Kidney epithelial cell (primary cell): ENCODE results near the gene IQGAP3. TPM values are rescaled to one million over a fixed set of nuclear protein-coding genes. Genes with fewer than 3 reads are reported as not detected.

Source experiments
- DNase-seq: peaks from one replicate; pipeline ENCODE4 v3.0.0-alpha.2; 2010; ENCODE audit warnings: low read depth
- H3K27me3 ChIP-seq: 2 replicates; pipeline ENCODE4 v1.6.0; 2011; ENCODE audit warnings: low read length; ENCODE audit not compliant: control insufficient read depth, insufficient read depth
- H3K36me3 ChIP-seq: 2 replicates; pipeline ENCODE4 v1.5.1; 2011; ENCODE audit warnings: low read length; ENCODE audit not compliant: control insufficient read depth, insufficient read depth
- H3K4me3 ChIP-seq: 2 replicates; pipeline ENCODE4 v1.5.1; 2011; ENCODE audit warnings: low read depth, mild to moderate bottlenecking, control low read depth, low read length
- total RNA-seq: library from RNA; depleted of rRNA; stranded (reverse); fragments of >200 nt; gene quantifications from 2 replicates; pipeline ENCODE4 v1.2.3, GENCODE V29; 2015
- TF ChIP-seq, protein P1 (sequence below): IDR thresholded peaks from 2 replicates; pipeline ENCODE4 v1.5.1; 2011; ENCODE audit warnings: mild to moderate bottlenecking, moderate library complexity, low read length, control low read depth, inconsistent platforms; ENCODE audit not compliant: insufficient read depth, poor library complexity, severe bottlenecking

IQGAP3 gene
- total RNA-seq, 1 donor from 2014 or later, result 8.0 TPM

DNA sequence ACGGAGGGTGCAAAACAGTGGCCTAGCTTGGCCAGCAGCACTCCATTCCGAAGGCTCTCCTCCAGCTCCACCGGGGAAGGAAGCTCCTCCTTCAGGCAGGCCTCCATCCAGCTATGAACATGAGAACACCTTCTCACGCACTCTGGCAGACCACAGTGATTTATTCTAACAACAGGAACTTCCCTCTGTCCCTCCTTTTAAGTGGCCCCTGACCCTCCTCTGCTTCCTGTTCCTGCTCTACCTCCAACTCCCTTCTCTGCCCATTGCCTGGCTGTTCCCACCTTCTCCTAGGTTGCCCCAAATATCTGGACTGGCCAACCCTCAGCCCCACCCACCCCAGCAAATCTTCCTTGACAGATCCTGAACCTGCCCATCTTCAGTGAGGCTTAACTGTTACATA lies 5.9 kb downstream of the IQGAP3 start:
- peaks cover 2% of the 10 kb centered on the region for H3K36me3 ChIP-seq

DNA sequence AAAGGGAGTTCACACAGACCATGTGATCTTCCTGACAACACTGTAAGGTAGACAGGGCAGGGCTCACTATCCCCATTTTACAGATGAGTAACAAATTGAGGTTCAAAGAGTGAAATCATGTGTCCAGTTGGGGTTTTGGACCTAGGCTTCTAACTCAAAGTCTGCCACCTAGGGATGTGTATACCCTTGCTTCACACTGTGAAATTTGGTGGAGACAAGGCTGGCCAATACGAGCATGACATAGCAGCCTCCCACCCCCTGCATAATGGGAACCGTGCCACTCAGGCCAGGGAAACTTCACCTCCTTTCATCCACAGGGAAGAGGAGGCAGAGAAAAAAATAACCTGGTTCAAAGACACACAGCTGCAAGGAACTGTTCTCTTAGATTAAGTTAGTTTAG lies 6.8 kb downstream of the IQGAP3 start:
- TF ChIP-seq, protein P1, sequence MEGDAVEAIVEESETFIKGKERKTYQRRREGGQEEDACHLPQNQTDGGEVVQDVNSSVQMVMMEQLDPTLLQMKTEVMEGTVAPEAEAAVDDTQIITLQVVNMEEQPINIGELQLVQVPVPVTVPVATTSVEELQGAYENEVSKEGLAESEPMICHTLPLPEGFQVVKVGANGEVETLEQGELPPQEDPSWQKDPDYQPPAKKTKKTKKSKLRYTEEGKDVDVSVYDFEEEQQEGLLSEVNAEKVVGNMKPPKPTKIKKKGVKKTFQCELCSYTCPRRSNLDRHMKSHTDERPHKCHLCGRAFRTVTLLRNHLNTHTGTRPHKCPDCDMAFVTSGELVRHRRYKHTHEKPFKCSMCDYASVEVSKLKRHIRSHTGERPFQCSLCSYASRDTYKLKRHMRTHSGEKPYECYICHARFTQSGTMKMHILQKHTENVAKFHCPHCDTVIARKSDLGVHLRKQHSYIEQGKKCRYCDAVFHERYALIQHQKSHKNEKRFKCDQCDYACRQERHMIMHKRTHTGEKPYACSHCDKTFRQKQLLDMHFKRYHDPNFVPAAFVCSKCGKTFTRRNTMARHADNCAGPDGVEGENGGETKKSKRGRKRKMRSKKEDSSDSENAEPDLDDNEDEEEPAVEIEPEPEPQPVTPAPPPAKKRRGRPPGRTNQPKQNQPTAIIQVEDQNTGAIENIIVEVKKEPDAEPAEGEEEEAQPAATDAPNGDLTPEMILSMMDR, result no peak
- Histone ChIP-seq H3K36me3 (peaks cover 3% of the 10 kb centered on the region), H3K27me3 (no peaks in the 10 kb centered on the region), H3K4me3 (no peak overlapping the region)
- no peak for DNase-seq

More for the DNA sequence above, 5.9 kb downstream of the IQGAP3 start:
- TF ChIP-seq, protein P1, result no peak
- no peak overlapping the region for H3K4me3 ChIP-seq
- no peak for DNase-seq
- H3K27me3 ChIP-seq, result no peaks in the 10 kb centered on the region

DNA sequence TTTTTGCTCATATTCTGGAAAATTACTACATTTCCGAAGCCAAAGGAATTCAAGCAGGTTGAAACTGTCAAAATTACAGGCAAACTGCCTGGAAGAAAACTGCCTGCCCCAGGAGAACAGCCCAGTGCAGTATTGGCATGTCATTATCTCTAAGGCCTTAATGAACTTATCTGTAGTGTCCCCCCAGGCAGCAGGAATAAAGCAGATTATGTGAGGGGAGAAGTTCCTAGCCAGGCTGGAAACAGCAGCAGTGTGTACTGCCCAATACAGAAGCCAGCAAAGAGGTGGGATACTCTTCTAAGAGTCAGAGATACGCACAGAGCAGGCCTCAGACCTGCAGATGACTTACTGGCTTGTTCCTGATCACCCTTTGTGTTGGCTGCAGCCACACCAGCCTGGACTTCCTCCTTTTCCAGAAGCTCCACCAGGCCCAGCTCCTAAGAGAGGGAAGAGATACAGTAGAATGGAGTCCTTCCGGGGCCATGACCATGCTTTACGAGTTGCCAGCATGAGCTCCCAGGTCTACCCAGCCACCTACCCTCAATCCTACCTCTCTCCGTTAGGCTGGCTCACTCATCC lies 11.7 kb downstream of the IQGAP3 start:
- DNase-seq, result no peak
- H3K36me3 ChIP-seq, result peaks cover 3% of the 10 kb centered on the region
- TF ChIP-seq, protein P1, result no peak
- H3K4me3 ChIP-seq, result no peak overlapping the region
- H3K27me3 ChIP-seq, result no peaks in the 10 kb centered on the region

DNA sequence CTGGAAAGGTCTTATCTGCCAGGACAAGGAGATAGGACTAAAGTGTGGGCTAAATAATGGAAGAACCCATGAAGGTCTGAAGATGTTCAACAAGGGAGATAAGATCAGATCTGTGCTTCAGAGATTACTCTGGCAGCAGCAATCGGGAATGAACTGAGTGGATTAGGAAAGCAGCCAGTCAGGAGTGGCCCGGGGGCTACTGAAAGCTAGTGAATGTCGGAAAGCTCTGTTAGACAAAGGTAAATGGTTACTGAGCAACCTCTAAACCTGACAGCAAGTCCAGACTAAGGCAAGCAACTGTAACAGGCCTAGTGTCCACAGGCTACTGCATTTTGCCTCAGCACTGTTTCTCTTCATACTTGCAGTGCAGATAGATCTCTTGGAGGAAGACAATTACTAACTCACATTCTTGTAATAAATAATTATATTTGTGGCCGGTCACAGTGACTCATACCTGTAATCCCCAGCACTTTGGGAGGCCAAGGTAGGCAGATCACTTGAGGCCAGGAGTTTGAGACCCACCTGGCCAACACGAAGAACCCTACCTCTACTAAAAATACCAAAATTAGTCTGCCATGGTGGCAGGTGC lies 12.5 kb downstream of the IQGAP3 start:
- DNase-seq, result no peak
- Histone ChIP-seq H3K27me3 (no peaks in the 10 kb centered on the region), H3K4me3 (no peak overlapping the region), H3K36me3 (peaks cover 3% of the 10 kb centered on the region)
- TF ChIP-seq, protein P1, result no peak

DNA sequence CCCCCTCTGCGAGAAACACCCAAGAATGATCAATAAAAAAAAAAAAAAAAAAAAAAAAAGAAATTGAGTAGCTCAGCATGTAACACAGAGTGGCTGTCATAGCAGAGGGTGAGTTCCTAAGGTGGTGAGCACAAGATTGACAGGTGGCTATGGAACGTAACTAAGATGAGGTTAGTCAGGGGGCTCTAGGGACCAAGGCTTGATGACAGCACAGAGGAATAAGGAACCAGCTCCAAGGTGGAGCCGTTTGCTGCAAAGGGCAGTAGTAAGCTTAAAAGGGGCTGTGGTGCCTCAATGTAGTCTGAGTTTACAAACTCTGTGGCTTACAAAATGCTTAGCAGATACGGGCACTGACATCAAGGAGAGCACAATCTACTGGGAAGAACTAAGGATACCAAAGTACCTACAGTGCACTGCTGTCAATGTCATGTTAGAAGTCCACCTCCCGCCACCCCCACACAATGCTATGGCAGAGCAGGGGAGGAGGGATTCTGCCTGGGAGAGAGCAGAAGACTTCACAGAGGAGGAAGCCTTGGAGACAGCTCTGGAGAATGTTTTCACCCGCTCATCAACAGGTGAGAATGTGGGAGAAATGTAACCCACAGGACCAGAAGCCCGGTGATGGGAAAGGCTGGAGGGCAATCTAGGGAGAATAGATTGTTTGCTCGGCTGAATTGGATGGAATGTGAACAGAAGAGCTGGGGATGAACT lies 13.1 kb downstream of the IQGAP3 start:
- Histone ChIP-seq H3K27me3 (no peaks in the 10 kb centered on the region), H3K4me3 (no peak overlapping the region), H3K36me3 (peaks cover 3% of the 10 kb centered on the region)
- TF ChIP-seq, protein P1, result no peak
- DNase-seq, result no peak
